Suprapubic skin (tissue), 4 donors: ENCODE measurements around the gene PLA2G2F. TPM values are rescaled to one million over a fixed set of nuclear protein-coding genes. Genes with fewer than 3 reads are reported as not detected.

ENCODE experiments used
- DNase-seq, 2 donors: peaks; one replicate each; pipeline ENCODE4 v3.0.0-alpha.2; 2019; ENCODE audit warnings: low spot score in 2 of 2
- H3K27ac ChIP-seq: fragments of 200-600 bp; sonication (generic); one replicate; pipeline ENCODE4 v1.5.1; 2019
- H3K27me3 ChIP-seq: fragments of 200-600 bp; sonication (generic); one replicate; pipeline ENCODE4 v1.5.1; 2019
- H3K36me3 ChIP-seq: fragments of 200-600 bp; sonication (generic); one replicate; pipeline ENCODE4 v1.5.1; 2019
- H3K4me1 ChIP-seq: fragments of 200-600 bp; sonication (generic); one replicate; pipeline ENCODE4 v1.5.1; 2019
- H3K4me3 ChIP-seq: fragments of 200-600 bp; sonication (generic); one replicate; pipeline ENCODE4 v1.5.1; 2019; ENCODE audit warnings: mild to moderate bottlenecking
- H3K9me3 ChIP-seq: fragments of 200-600 bp; sonication (generic); one replicate; pipeline ENCODE4 v1.5.1; 2019
- CTCF ChIP-seq, 2 donors: fragments of 200-600 bp in 1 of 2; fragments of 450-650 bp in 1 of 2; sonication (generic) in 1 of 2; IDR thresholded peaks; one replicate each; pipeline ENCODE4 v1.5.1; 2016 to 2019; ENCODE audit warnings: antibody characterized with exemption in 2 of 2, mild to moderate bottlenecking in 1 of 2, moderate library complexity in 1 of 2
- EP300 ChIP-seq: sonication (generic); formaldehyde crosslinking; IDR thresholded peaks from one replicate; pipeline ENCODE4 v1.6.1; 2017; ENCODE audit warnings: antibody characterized with exemption
- POLR2A ChIP-seq, 2 donors: fragments of 450-650 bp; IDR thresholded peaks; one replicate each; pipeline ENCODE4 v1.6.1; 2017; ENCODE audit warnings: antibody characterized with exemption in 2 of 2, mild to moderate bottlenecking in 2 of 2, moderate library complexity in 2 of 2
- POLR2AphosphoS5 ChIP-seq, 3 donors: sonication (generic); formaldehyde crosslinking; IDR thresholded peaks; one replicate each; pipeline ENCODE4 v1.6.1; 2017; ENCODE audit warnings: antibody characterized with exemption in 3 of 3
- WGBS: methylation state at CpG from one replicate; pipeline ENCODE4 v1.1.5; 2018; 5-methylcytosine and 5-hydroxymethylcytosine counted together
- total RNA-seq, 4 donors: library from RNA; depleted of rRNA; stranded (reverse); fragments of >200 nt; gene quantifications; one replicate each; pipeline ENCODE4 v1.1.0, GENCODE V29; 2016

The PLA2G2F gene
- total RNA-seq, 4 donors from 2014 or later = 11.9 to 33.8 (median 16.7) TPM

GRCh38 chr1:20192871-20193411, 53.8 kb downstream of the PLA2G2F start:
- DNase-seq = no peak

GRCh38 chr1:20194224-20194623, 55.1 kb downstream of the PLA2G2F start:
- Histone ChIP-seq H3K27me3 (peaks cover 19% of the 10 kb centered on the region), H3K4me1 (peaks cover 19% of the 10 kb centered on the region), H3K27ac (no peak overlapping the region), H3K9me3 (no peaks in the 10 kb centered on the region), H3K36me3 (no peaks in the 10 kb centered on the region), H3K4me3 (no peak overlapping the region)
- TF ChIP-seq CTCF (IDR thresholded peaks at IDR 0.05) (no peak), EP300 (no peak), POLR2A (IDR thresholded peaks at IDR 0.05) (no peak), POLR2AphosphoS5 (IDR thresholded peaks at IDR 0.05) (no peak)
- DNase-seq = no peak
- WGBS = 30% methylated on average over 2 of the region's 2 CpGs

More at GRCh38 chr1:20192871-20193411, 53.8 kb downstream of the PLA2G2F start:
- TF ChIP-seq POLR2A (IDR thresholded peaks at IDR 0.05) = no peak
- no peak for TF ChIP-seq CTCF (IDR thresholded peaks at IDR 0.05)
- no peak for TF ChIP-seq POLR2AphosphoS5 (IDR thresholded peaks at IDR 0.05)
- no peak for TF ChIP-seq EP300
- Histone ChIP-seq H3K27ac (no peak overlapping the region), H3K4me3 (no peak overlapping the region), H3K9me3 (no peaks in the 10 kb centered on the region), H3K36me3 (no peaks in the 10 kb centered on the region), H3K27me3 (peaks cover 27% of the 10 kb centered on the region), H3K4me1 (peaks cover 19% of the 10 kb centered on the region)
- 86% methylated on average over 1 of the region's 1 CpG for WGBS

- 20% methylated on average over 15 of the region's 15 CpGs for WGBS
- H3K27ac ChIP-seq = no peak overlapping the region
- TF ChIP-seq POLR2A (IDR thresholded peaks at IDR 0.05) (no peak), POLR2AphosphoS5 (IDR thresholded peaks at IDR 0.05) (no peak), EP300 (no peak), CTCF (IDR thresholded peaks at IDR 0.05) (peak; percentile 61 to 85)
- no peaks in the 10 kb centered on the region for H3K9me3 ChIP-seq
- peaks cover 14% of the 10 kb centered on the region for H3K27me3 ChIP-seq
- H3K36me3 ChIP-seq = no peaks in the 10 kb centered on the region
- H3K4me1 ChIP-seq = peaks cover 19% of the 10 kb centered on the region
- H3K4me3 ChIP-seq = no peak overlapping the region
- peak in 1 of 2 donors; percentile 74 for DNase-seq
Measured at GRCh38 chr1:20194757-20195461, 55.8 kb downstream of the PLA2G2F start.

- Histone ChIP-seq H3K27ac (no peak overlapping the region), H3K36me3 (no peaks in the 10 kb centered on the region), H3K9me3 (no peaks in the 10 kb centered on the region), H3K4me3 (no peak overlapping the region), H3K4me1 (peaks cover 19% of the 10 kb centered on the region), H3K27me3 (peaks cover 11% of the 10 kb centered on the region)
- no peak for TF ChIP-seq EP300
- no peak for TF ChIP-seq POLR2AphosphoS5 (IDR thresholded peaks at IDR 0.05)
- TF ChIP-seq CTCF (IDR thresholded peaks at IDR 0.05) = no peak
- no peak for TF ChIP-seq POLR2A (IDR thresholded peaks at IDR 0.05)
- WGBS = 66% methylated on average over 4 of the region's 4 CpGs
- no peak for DNase-seq
Measured at GRCh38 chr1:20195462-20195780, 56.3 kb downstream of the PLA2G2F start.

DNA sequence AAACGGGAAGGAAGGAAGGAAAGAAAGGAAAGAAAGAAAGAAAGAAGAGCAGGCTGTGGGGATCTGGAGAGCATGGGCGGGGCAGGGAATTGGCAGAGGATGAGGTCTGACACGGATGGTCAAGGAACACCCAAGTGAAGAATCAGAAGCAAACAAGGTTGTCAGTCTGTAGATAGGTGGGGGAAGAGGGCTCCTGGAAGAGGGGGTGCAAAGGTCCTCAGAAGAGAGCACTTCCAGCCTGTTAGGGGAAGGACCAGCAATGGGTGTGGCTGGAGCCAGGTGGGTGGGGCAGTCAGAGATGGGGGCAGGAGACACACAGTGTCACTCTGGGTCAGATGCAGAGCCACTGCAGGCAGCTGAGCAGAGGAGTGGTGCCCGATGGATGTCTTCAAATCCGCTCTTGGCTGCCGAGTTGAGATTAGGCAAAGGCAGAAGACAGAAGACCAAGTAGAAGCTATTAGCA, 58.2 kb downstream of the PLA2G2F start:
- no peaks in the 10 kb centered on the region for H3K9me3 ChIP-seq
- peaks cover 4% of the 10 kb centered on the region for H3K27me3 ChIP-seq
- H3K4me3 ChIP-seq = no peak overlapping the region
- 63% methylated on average over 6 of the region's 6 CpGs for WGBS
- DNase-seq = no peak
- no peak overlapping the region for H3K27ac ChIP-seq
- peaks cover 19% of the 10 kb centered on the region for H3K4me1 ChIP-seq
- TF ChIP-seq POLR2AphosphoS5 (IDR thresholded peaks at IDR 0.05) = no peak
- no peaks in the 10 kb centered on the region for H3K36me3 ChIP-seq
